Measurements from ENCODE around the gene EGFR.

EGFR gene

GRCh38 chr7:55058314-55058713, 39.5 kb downstream of the EGFR start:
- H3K4me1 Mint-ChIP-seq: no peaks in the 10 kb centered on the region

GRCh38 chr7:55059021-55059420, 40.2 kb downstream of the EGFR start:
- Mint-ChIP-seq H3K9me3 (no peaks in the 10 kb centered on the region), H3K4me1 (no peaks in the 10 kb centered on the region), H3K4me3 (no peak overlapping the region), H3K27me3 (peaks cover 4% of the 10 kb centered on the region), H3K27ac (no peak overlapping the region), H3K36me3 (no peaks in the 10 kb centered on the region)
- CTCF ChIA-PET: no interaction called here
- DNase-seq: no peak

More at GRCh38 chr7:55058314-55058713, 39.5 kb downstream of the EGFR start:
- peaks cover 4% of the 10 kb centered on the region for H3K27me3 Mint-ChIP-seq
- no peaks in the 10 kb centered on the region for H3K36me3 Mint-ChIP-seq
- no peaks in the 10 kb centered on the region for H3K9me3 Mint-ChIP-seq
- H3K27ac Mint-ChIP-seq: no peak overlapping the region
- H3K4me3 Mint-ChIP-seq: no peak overlapping the region
- no peak for DNase-seq
- CTCF ChIA-PET: no interaction called here

GRCh38 chr7:55060085-55060484, 41.3 kb downstream of the EGFR start:
- no peaks in the 10 kb centered on the region for H3K27me3 Mint-ChIP-seq
- no peak for DNase-seq
- no peaks in the 10 kb centered on the region for H3K36me3 Mint-ChIP-seq
- H3K9me3 Mint-ChIP-seq: no peaks in the 10 kb centered on the region
- no peak overlapping the region for H3K4me3 Mint-ChIP-seq
- H3K27ac Mint-ChIP-seq: no peak overlapping the region
- no peaks in the 10 kb centered on the region for H3K4me1 Mint-ChIP-seq
- CTCF ChIA-PET: no interaction called here

- no peak for DNase-seq
- Mint-ChIP-seq H3K27me3 (no peaks in the 10 kb centered on the region), H3K9me3 (no peaks in the 10 kb centered on the region), H3K36me3 (no peaks in the 10 kb centered on the region), H3K4me3 (no peak overlapping the region), H3K27ac (no peak overlapping the region), H3K4me1 (no peaks in the 10 kb centered on the region)
- CTCF ChIA-PET: no interaction called here
These were observed 41.8 kb downstream of the EGFR start for GRCh38 chr7:55060636-55061022.

GRCh38 chr7:55061726-55062499, 43.1 kb downstream of the EGFR start:
- Mint-ChIP-seq H3K4me1 (no peaks in the 10 kb centered on the region), H3K4me3 (no peak overlapping the region), H3K27me3 (peaks cover 2% of the 10 kb centered on the region), H3K36me3 (no peaks in the 10 kb centered on the region), H3K9me3 (no peaks in the 10 kb centered on the region), H3K27ac (no peak overlapping the region)
- DNase-seq: no peak
- CTCF ChIA-PET: no interaction called here

- Mint-ChIP-seq H3K27me3 (peaks cover 4% of the 10 kb centered on the region), H3K4me3 (no peak overlapping the region), H3K9me3 (no peaks in the 10 kb centered on the region), H3K27ac (no peak overlapping the region), H3K36me3 (no peaks in the 10 kb centered on the region), H3K4me1 (no peaks in the 10 kb centered on the region)
- no peak for DNase-seq
- CTCF ChIA-PET: no interaction called here
These were observed 44.2 kb downstream of the EGFR start for GRCh38 chr7:55063061-55063460.

- H3K9me3 Mint-ChIP-seq: no peaks in the 10 kb centered on the region
- CTCF ChIA-PET: no interaction called here
- DNase-seq: no peak
- no peak overlapping the region for H3K4me3 Mint-ChIP-seq
- no peak overlapping the region for H3K27ac Mint-ChIP-seq
- no peaks in the 10 kb centered on the region for H3K4me1 Mint-ChIP-seq
- H3K27me3 Mint-ChIP-seq: peaks cover 4% of the 10 kb centered on the region
- no peaks in the 10 kb centered on the region for H3K36me3 Mint-ChIP-seq
These were observed 44.8 kb downstream of the EGFR start for GRCh38 chr7:55063633-55064032.

- no peak for DNase-seq
These were observed 46.3 kb downstream of the EGFR start for GRCh38 chr7:55065079-55065478.

GRCh38 chr7:55065511-55066229, 46.9 kb downstream of the EGFR start:
- CTCF ChIA-PET: no interaction called here
- DNase-seq: no peak
- H3K36me3 Mint-ChIP-seq: no peaks in the 10 kb centered on the region
- no peak overlapping the region for H3K27ac Mint-ChIP-seq
- H3K4me3 Mint-ChIP-seq: no peak overlapping the region
- H3K27me3 Mint-ChIP-seq: peaks cover 7% of the 10 kb centered on the region
- no peaks in the 10 kb centered on the region for H3K4me1 Mint-ChIP-seq
- no peaks in the 10 kb centered on the region for H3K9me3 Mint-ChIP-seq

More at GRCh38 chr7:55065079-55065478, 46.3 kb downstream of the EGFR start:
- Mint-ChIP-seq H3K36me3 (no peaks in the 10 kb centered on the region), H3K9me3 (no peaks in the 10 kb centered on the region), H3K27me3 (peaks cover 7% of the 10 kb centered on the region), H3K4me1 (no peaks in the 10 kb centered on the region), H3K4me3 (no peak overlapping the region), H3K27ac (no peak overlapping the region)
- CTCF ChIA-PET: no interaction called here

- Mint-ChIP-seq H3K4me3 (no peak overlapping the region), H3K27me3 (peaks cover 7% of the 10 kb centered on the region), H3K4me1 (no peaks in the 10 kb centered on the region), H3K27ac (no peak overlapping the region), H3K9me3 (no peaks in the 10 kb centered on the region), H3K36me3 (no peaks in the 10 kb centered on the region)
- no peak for DNase-seq
- CTCF ChIA-PET: no interaction called here
These were observed 47.7 kb downstream of the EGFR start for GRCh38 chr7:55066524-55066923.

- peaks cover 7% of the 10 kb centered on the region for H3K27me3 Mint-ChIP-seq
These were observed 48.1 kb downstream of the EGFR start for GRCh38 chr7:55066938-55067337.

GRCh38 chr7:55067748-55068147, 48.9 kb downstream of the EGFR start:
- DNase-seq: no peak
- CTCF ChIA-PET: no interaction called here
- Mint-ChIP-seq H3K9me3 (no peaks in the 10 kb centered on the region), H3K4me3 (no peak overlapping the region), H3K27ac (no peak overlapping the region), H3K36me3 (no peaks in the 10 kb centered on the region), H3K27me3 (peaks cover 7% of the 10 kb centered on the region), H3K4me1 (no peaks in the 10 kb centered on the region)

More at GRCh38 chr7:55066938-55067337, 48.1 kb downstream of the EGFR start:
- Mint-ChIP-seq H3K36me3 (no peaks in the 10 kb centered on the region), H3K27ac (no peak overlapping the region), H3K9me3 (no peaks in the 10 kb centered on the region), H3K4me1 (no peaks in the 10 kb centered on the region), H3K4me3 (no peak overlapping the region)
- DNase-seq: no peak
- CTCF ChIA-PET: no interaction called here

- peaks cover 7% of the 10 kb centered on the region for H3K27me3 Mint-ChIP-seq
- peaks cover 9% of the 10 kb centered on the region for H3K4me1 Mint-ChIP-seq
- CTCF ChIA-PET: no interaction called here
- no peaks in the 10 kb centered on the region for H3K9me3 Mint-ChIP-seq
- H3K36me3 Mint-ChIP-seq: no peaks in the 10 kb centered on the region
- no peak for DNase-seq
- no peak overlapping the region for H3K27ac Mint-ChIP-seq
- no peak overlapping the region for H3K4me3 Mint-ChIP-seq
These were observed 50.5 kb downstream of the EGFR start for GRCh38 chr7:55069271-55069792.

GRCh38 chr7:55070271-55070743, 51.5 kb downstream of the EGFR start:
- no peaks in the 10 kb centered on the region for H3K36me3 Mint-ChIP-seq
- H3K27me3 Mint-ChIP-seq: peaks cover 7% of the 10 kb centered on the region
- CTCF ChIA-PET: no interaction called here
- H3K4me1 Mint-ChIP-seq: peaks cover 9% of the 10 kb centered on the region
- no peaks in the 10 kb centered on the region for H3K9me3 Mint-ChIP-seq
- no peak overlapping the region for H3K4me3 Mint-ChIP-seq
- no peak for DNase-seq
- H3K27ac Mint-ChIP-seq: no peak overlapping the region

- Mint-ChIP-seq H3K4me1 (peaks cover 9% of the 10 kb centered on the region), H3K36me3 (no peaks in the 10 kb centered on the region), H3K27ac (no peak overlapping the region), H3K9me3 (no peaks in the 10 kb centered on the region), H3K4me3 (no peak overlapping the region), H3K27me3 (peaks cover 7% of the 10 kb centered on the region)
- DNase-seq: no peak
- CTCF ChIA-PET: no interaction called here
These were observed 52.0 kb downstream of the EGFR start for GRCh38 chr7:55070854-55071253.
